Tibial artery (tissue), 4 donors: Measurements from ENCODE around the gene CSTB.

Experiments
- DNase-seq, 2 donors: peaks; one replicate each; pipeline ENCODE4 v3.0.0-alpha.2; 2019
- H3K27ac ChIP-seq, 2 donors: fragments of 200-600 bp; sonication (generic) in 1 of 2; 1 replicate in 1 of 2; 2 replicates in 1 of 2; pipeline ENCODE4 v1.5.1; 2018 to 2019; ENCODE audit warnings: mild to moderate bottlenecking in 1 of 2
- H3K27me3 ChIP-seq, 2 donors: fragments of 200-600 bp; sonication (generic) in 1 of 2; one replicate each; pipeline versions ENCODE4 v1.5.1 to v1.6.0; 2016 to 2019
- H3K36me3 ChIP-seq, 3 donors: fragments of 200-600 bp; sonication (generic) in 2 of 3; one replicate each; pipeline ENCODE4 v1.5.1; 2016 to 2019; ENCODE audit warnings: mild to moderate bottlenecking in 2 of 3
- H3K4me1 ChIP-seq, 4 donors: fragments of 200-600 bp; sonication (generic) in 2 of 4; 1 replicate in 3 of 4; 2 replicates in 1 of 4; pipeline ENCODE4 v1.5.1; 2016 to 2019
- H3K4me3 ChIP-seq, 2 donors: fragments of 200-600 bp; sonication (generic) in 1 of 2; 1 replicate in 1 of 2; 2 replicates in 1 of 2; pipeline ENCODE4 v1.5.1; 2018 to 2019; ENCODE audit warnings: mild to moderate bottlenecking in 2 of 2
- H3K9me3 ChIP-seq, 3 donors: fragments of 200-600 bp; sonication (generic) in 1 of 3; one replicate each; pipeline ENCODE4 v1.5.1; 2016 to 2019
- intact Hi-C: fragments of 100-400 bp; cut with DNase I; formaldehyde crosslinking; loops from one replicate; pipeline ENCODE4 v1.15.0; 2023; ENCODE audit warnings: low total_unique reads
- TF ChIP-seq, protein P1 (sequence below), 2 experiments: fragments of 200-600 bp in 1 of 2; fragments of 450-650 bp in 1 of 2; IDR thresholded peaks; one replicate each; pipeline ENCODE4 v1.5.1; 2017 to 2019; ENCODE audit warnings: antibody characterized with exemption in 2 of 2, mild to moderate bottlenecking in 1 of 2, moderate library complexity in 1 of 2

CSTB gene

GRCh38 chr21:43815107-43815613 is 39.1 kb upstream of the CSTB start:
- Histone ChIP-seq H3K9me3 (peaks cover 0 to 7% (median 6%) of the 10 kb centered on the region in 3 donors), H3K27ac (no peak overlapping the region), H3K4me3 (no peak overlapping the region), H3K27me3 (peaks cover 0 to 10% of the 10 kb centered on the region in 2 donors), H3K36me3 (no peaks in the 10 kb centered on the region), H3K4me1 (peaks cover 0 to 26% (median 13%) of the 10 kb centered on the region in 4 donors)
- TF ChIP-seq, protein P1, sequence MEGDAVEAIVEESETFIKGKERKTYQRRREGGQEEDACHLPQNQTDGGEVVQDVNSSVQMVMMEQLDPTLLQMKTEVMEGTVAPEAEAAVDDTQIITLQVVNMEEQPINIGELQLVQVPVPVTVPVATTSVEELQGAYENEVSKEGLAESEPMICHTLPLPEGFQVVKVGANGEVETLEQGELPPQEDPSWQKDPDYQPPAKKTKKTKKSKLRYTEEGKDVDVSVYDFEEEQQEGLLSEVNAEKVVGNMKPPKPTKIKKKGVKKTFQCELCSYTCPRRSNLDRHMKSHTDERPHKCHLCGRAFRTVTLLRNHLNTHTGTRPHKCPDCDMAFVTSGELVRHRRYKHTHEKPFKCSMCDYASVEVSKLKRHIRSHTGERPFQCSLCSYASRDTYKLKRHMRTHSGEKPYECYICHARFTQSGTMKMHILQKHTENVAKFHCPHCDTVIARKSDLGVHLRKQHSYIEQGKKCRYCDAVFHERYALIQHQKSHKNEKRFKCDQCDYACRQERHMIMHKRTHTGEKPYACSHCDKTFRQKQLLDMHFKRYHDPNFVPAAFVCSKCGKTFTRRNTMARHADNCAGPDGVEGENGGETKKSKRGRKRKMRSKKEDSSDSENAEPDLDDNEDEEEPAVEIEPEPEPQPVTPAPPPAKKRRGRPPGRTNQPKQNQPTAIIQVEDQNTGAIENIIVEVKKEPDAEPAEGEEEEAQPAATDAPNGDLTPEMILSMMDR (IDR thresholded peaks at IDR 0.05), result no peak
- no peak for DNase-seq
- intact Hi-C loops, result loop anchor here (10.0 kb wide), 1 partner anchor 510 kb away; no protein-coding TSS in a partner anchor

DNA sequence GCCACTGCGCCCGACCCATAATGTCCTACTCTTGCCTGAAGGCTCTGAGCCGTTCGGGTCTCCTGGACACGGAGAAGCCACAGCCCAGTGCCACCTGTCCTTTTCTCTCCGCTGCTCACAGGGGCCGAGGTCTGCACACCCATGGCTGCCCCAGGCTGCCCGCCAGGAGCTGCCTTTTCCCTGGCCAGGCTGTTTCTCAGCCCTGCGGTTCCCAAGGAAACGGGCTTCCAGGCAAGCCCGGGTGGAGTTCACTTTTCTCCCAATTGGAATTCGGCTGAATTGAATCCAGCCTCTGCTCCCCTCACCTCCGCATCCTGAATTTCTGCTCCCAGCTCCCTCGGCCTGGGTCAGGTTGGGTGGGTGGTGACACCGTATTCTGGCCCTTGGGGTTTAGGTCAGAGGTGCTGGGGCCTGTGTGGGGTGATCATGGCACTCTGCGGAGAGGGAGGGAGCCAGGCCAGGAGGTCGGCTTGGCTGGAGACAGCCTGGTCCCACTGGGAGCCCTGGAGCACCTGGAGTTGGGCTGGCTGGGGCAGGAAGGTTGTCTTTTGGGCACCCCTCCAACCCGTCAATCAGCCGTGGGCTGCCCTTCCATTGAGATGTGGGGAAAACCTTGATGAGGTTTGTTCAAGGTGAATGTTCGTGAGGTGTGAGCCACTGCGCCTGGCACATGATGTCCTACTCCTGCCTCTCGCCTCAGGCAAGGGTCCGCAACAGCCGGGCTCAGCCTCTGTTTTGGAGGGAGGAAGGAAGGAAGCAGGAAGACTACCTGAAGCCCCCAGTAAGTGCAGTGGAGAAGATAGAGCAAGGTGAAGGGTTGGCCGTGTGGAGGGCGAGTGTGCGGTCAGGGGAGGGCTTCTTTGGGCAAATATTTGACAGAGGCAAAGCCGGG is 38.4 kb upstream of the CSTB start:
- TF ChIP-seq, protein P1 (IDR thresholded peaks at IDR 0.05), result no peak
- Histone ChIP-seq H3K27me3 (peaks cover 0 to 10% of the 10 kb centered on the region in 2 donors), H3K36me3 (peaks cover 0 to under 1% (median under 1%) of the 10 kb centered on the region in 3 donors), H3K27ac (no peak overlapping the region), H3K4me3 (no peak overlapping the region), H3K9me3 (peaks cover 0 to 7% (median 6%) of the 10 kb centered on the region in 3 donors), H3K4me1 (peaks cover 0 to 26% (median 13%) of the 10 kb centered on the region in 4 donors)
- intact Hi-C loops, result loop anchor here (10.0 kb wide), 1 partner anchor 510 kb away; no protein-coding TSS in a partner anchor
- DNase-seq, result no peak

GRCh38 chr21:43813656-43813980 is 37.5 kb upstream of the CSTB start:
- TF ChIP-seq, protein P1 (IDR thresholded peaks at IDR 0.05), result no peak
- Histone ChIP-seq H3K4me3 (no peak overlapping the region), H3K4me1 (peaks cover 0 to 26% (median 13%) of the 10 kb centered on the region in 4 donors), H3K27me3 (peaks cover 0 to 10% of the 10 kb centered on the region in 2 donors), H3K27ac (no peak overlapping the region), H3K9me3 (peaks cover 0 to 3% (median 1%) of the 10 kb centered on the region in 3 donors), H3K36me3 (peaks cover 0 to 8% (median 8%) of the 10 kb centered on the region in 3 donors)
- intact Hi-C loops, result loop anchor here (10.0 kb wide), 1 partner anchor 511 kb away; no protein-coding TSS in a partner anchor
- no peak for DNase-seq

GRCh38 chr21:43812957-43813655 is 37.0 kb upstream of the CSTB start:
- Histone ChIP-seq H3K27me3 (peaks cover 0 to 10% of the 10 kb centered on the region in 2 donors), H3K9me3 (no peaks in the 10 kb centered on the region), H3K4me1 (peaks cover 0 to 26% (median 13%) of the 10 kb centered on the region in 4 donors), H3K4me3 (no peak overlapping the region), H3K27ac (no peak overlapping the region), H3K36me3 (peaks cover 0 to 9% (median 8%) of the 10 kb centered on the region in 3 donors)
- intact Hi-C loops, result loop anchor here (10.0 kb wide), 1 partner anchor 512 kb away; no protein-coding TSS in a partner anchor
- no peak for DNase-seq
- TF ChIP-seq, protein P1 (IDR thresholded peaks at IDR 0.05), result no peak

- peaks cover 0 to 26% (median 13%) of the 10 kb centered on the region in 4 donors for H3K4me1 ChIP-seq
- H3K27me3 ChIP-seq, result peaks cover 0 to 10% of the 10 kb centered on the region in 2 donors
- peaks cover 0 to 9% (median 8%) of the 10 kb centered on the region in 3 donors for H3K36me3 ChIP-seq
- H3K4me3 ChIP-seq, result peak overlapping the region in 1 of 2 donors; percentile 32
- TF ChIP-seq, protein P1 (IDR thresholded peaks at IDR 0.05), result no peak
- intact Hi-C loops, result loop anchor here (10.0 kb wide), 1 partner anchor 513 kb away; no protein-coding TSS in a partner anchor
- H3K27ac ChIP-seq, result no peak overlapping the region
- DNase-seq, result peak in 1 of 2 donors; percentile 47
- H3K9me3 ChIP-seq, result no peaks in the 10 kb centered on the region
Measured at GRCh38 chr21:43812139-43812821, 36.2 kb upstream of the CSTB start.
